Muscle of arm (tissue), 12 donors: Measurements from ENCODE around the gene KIFAP3. TPM values are rescaled to one million over a fixed set of nuclear protein-coding genes. Genes with fewer than 3 reads are reported as not detected.
A peak's percentile ranks its signal among the peaks of the same experiment; 100 is the strongest.
"Not testable (repeated sequence)": the region's sequence is repeated elsewhere in the genome, so short reads cannot be mapped to it uniquely, and the experiment has no call there.

Experiments used
- DNase-seq: peaks from one replicate; pipeline ENCODE4 v3.0.0-alpha.2; 2013
- polyA plus RNA-seq, 12 donors: library from polyadenylated mRNA; unstranded; fragments of 120-200 nt; gene quantifications; one replicate each; pipeline ENCODE4 v1.2.1, GENCODE V29; 2013; ENCODE audit not compliant: insufficient read length in 12 of 12

KIFAP3 gene
- polyA plus RNA-seq, 12 donors, result 15.4 to 42.6 (median 38.6) TPM; not detected in 1

- no peak for DNase-seq
Measured at GRCh38 chr1:170067253-170067819, 7.2 kb downstream of the KIFAP3 start.

GRCh38 chr1:170064821-170065220, 9.7 kb downstream of the KIFAP3 start:
- peak; percentile 22 for DNase-seq

- DNase-seq, result no peak
Measured at GRCh38 chr1:170063109-170063826, 11.2 kb downstream of the KIFAP3 start.

GRCh38 chr1:170061676-170062075, 12.8 kb downstream of the KIFAP3 start:
- DNase-seq, result not testable (repeated sequence)

- DNase-seq, result not testable (repeated sequence)
Measured at GRCh38 chr1:170060015-170060520, 14.4 kb downstream of the KIFAP3 start.

- DNase-seq, result no peak
Measured at GRCh38 chr1:170049176-170049800, 25.2 kb downstream of the KIFAP3 start.

GRCh38 chr1:170048515-170048914, 26.0 kb downstream of the KIFAP3 start:
- no peak for DNase-seq

- DNase-seq, result no peak
Measured at GRCh38 chr1:170044187-170044586, 30.3 kb downstream of the KIFAP3 start.

- DNase-seq, result no peak
Measured at GRCh38 chr1:170041423-170042192, 32.9 kb downstream of the KIFAP3 start.

- no peak for DNase-seq
Measured at GRCh38 chr1:170032531-170033280, 41.8 kb downstream of the KIFAP3 start.

- DNase-seq, result no peak
Measured at GRCh38 chr1:170030212-170030611, 44.3 kb downstream of the KIFAP3 start.

GRCh38 chr1:170027760-170028159, 46.7 kb downstream of the KIFAP3 start:
- DNase-seq, result no peak

GRCh38 chr1:170020859-170021258, 53.6 kb downstream of the KIFAP3 start:
- DNase-seq, result no peak

GRCh38 chr1:170017478-170017877, 57.0 kb downstream of the KIFAP3 start:
- no peak for DNase-seq

GRCh38 chr1:170012920-170013319, 61.6 kb downstream of the KIFAP3 start:
- no peak for DNase-seq

GRCh38 chr1:170010443-170010842, 64.1 kb downstream of the KIFAP3 start:
- peak; percentile 69 for DNase-seq

GRCh38 chr1:170009551-170009950, 64.9 kb downstream of the KIFAP3 start:
- peak; percentile 39 for DNase-seq

- not testable (repeated sequence) for DNase-seq
Measured at GRCh38 chr1:170008745-170009144, 65.8 kb downstream of the KIFAP3 start.

- DNase-seq, result not testable (repeated sequence)
Measured at GRCh38 chr1:170003270-170003835, 71.1 kb downstream of the KIFAP3 start.

GRCh38 chr1:170001266-170001665, 73.2 kb downstream of the KIFAP3 start:
- no peak for DNase-seq

GRCh38 chr1:169999761-170000160, 74.7 kb downstream of the KIFAP3 start:
- DNase-seq, result peak; percentile 43
